HepG2 (cell line): ENCODE results near the gene BPIFB6. TPM values are rescaled to one million over a fixed set of nuclear protein-coding genes. Genes with fewer than 3 reads are reported as not detected.

Source experiments
- DNMT3B ChIP-seq: conservative IDR thresholded peaks from 2 replicates; pipeline ENCODE4 v1.6.1; 2016; ENCODE audit warnings: missing biosample characterization, control low read depth
- ESRRA ChIP-seq: sonication (generic); formaldehyde crosslinking; IDR thresholded peaks from 2 replicates; pipeline ENCODE4 v1.5.1; 2020; ENCODE audit warnings: mild to moderate bottlenecking, low read depth, missing genetic modification reagents
- GTF2F1 ChIP-seq: fragments of 150-350 bp; IDR thresholded peaks from 2 replicates; pipeline ENCODE4 v1.6.1; 2014; ENCODE audit warnings: low read length
- HNRNPUL1 ChIP-seq: fragments of 200-400 bp; formaldehyde crosslinking; IDR thresholded peaks from 2 replicates; pipeline ENCODE4 v1.6.1; 2017; ENCODE audit warnings: low read depth, mild to moderate bottlenecking, low read length, moderate library complexity
- SALL2 ChIP-seq: sonication (generic); formaldehyde crosslinking; IDR thresholded peaks from 2 replicates; pipeline ENCODE4 v1.8.1; 2023; ENCODE audit warnings: mild to moderate bottlenecking, missing genetic modification reagents, inconsistent platforms
- SOX5 ChIP-seq: IDR thresholded peaks from 2 replicates; pipeline ENCODE4 v1.6.1; 2016; ENCODE audit warnings: borderline replicate concordance
- TMF1 ChIP-seq: sonication (generic); formaldehyde crosslinking; IDR thresholded peaks from 2 replicates; pipeline ENCODE4 v1.8.1; 2022; ENCODE audit warnings: low read depth, missing genetic modification reagents
- TP53 ChIP-seq: sonication (generic); formaldehyde crosslinking; conservative IDR thresholded peaks from 2 replicates; pipeline ENCODE4 v1.4.0; 2020; ENCODE audit warnings: missing genetic modification reagents
- YEATS2 ChIP-seq: sonication (generic); formaldehyde crosslinking; IDR thresholded peaks from 2 replicates; pipeline ENCODE4 v1.4.0; 2020; ENCODE audit warnings: missing genetic modification reagents, borderline replicate concordance
- ZKSCAN5 ChIP-seq: sonication (generic); formaldehyde crosslinking; IDR thresholded peaks from 2 replicates; pipeline ENCODE4 v1.5.1; 2020; ENCODE audit warnings: mild to moderate bottlenecking, missing genetic modification reagents
- ZNF383 ChIP-seq: sonication (generic); formaldehyde crosslinking; IDR thresholded peaks from 2 replicates; pipeline ENCODE4 v1.4.0; 2020; ENCODE audit warnings: missing genetic modification reagents, mild to moderate bottlenecking, borderline replicate concordance
- polyA plus RNA-seq, 8 experiments: library from polyadenylated mRNA; depleted of rRNA in 3 of 8; stranded (reverse) in 7 of 8; unstranded in 1 of 8; fragments of >200 nt; fragmentation: Illumina TruSeq in 4 of 8; extraction: Trizol in 4 of 8; gene quantifications; 2 replicates each; pipeline versions ENCODE4 v1.2.1 to v1.2.3, GENCODE V29; 2011 to 2016; ENCODE audit warnings: low read depth in 4 of 8, missing spikeins in 1 of 8, mixed read lengths in 1 of 8; ENCODE audit not compliant: insufficient read depth in 1 of 8
- total RNA-seq, 5 experiments: library from RNA; depleted of rRNA; stranded (reverse); fragments of >200 nt; fragmentation: Illumina TruSeq; extraction: Trizol; gene quantifications; 2 replicates each; pipeline ENCODE4 v1.2.3, GENCODE V29; 2016; ENCODE audit warnings: low read depth in 1 of 5
- TF ChIP-seq, protein P1 (sequence below): sonication (generic); formaldehyde crosslinking; conservative IDR thresholded peaks from 2 replicates; pipeline ENCODE4 v1.8.0; 2022; ENCODE audit warnings: mild to moderate bottlenecking, moderate library complexity, missing genetic modification reagents
- TF ChIP-seq, protein P2 (sequence below): sonication (generic); formaldehyde crosslinking; IDR thresholded peaks from 2 replicates; pipeline ENCODE4 v1.4.0; 2020; ENCODE audit warnings: mild to moderate bottlenecking, low read depth, missing genetic modification reagents
- TF ChIP-seq, protein P3 (sequence below): sonication (generic); formaldehyde crosslinking; IDR thresholded peaks from 2 replicates; pipeline ENCODE4 v1.9.0; 2021; ENCODE audit warnings: missing genetic modification reagents, mild to moderate bottlenecking, borderline replicate concordance
- TF ChIP-seq, protein P4 (sequence below), 2 experiments: fragments of 450-650 bp in 1 of 2; sonication (generic) in 1 of 2; formaldehyde crosslinking; IDR thresholded peaks; 2 replicates each; pipeline versions ENCODE4 v1.5.0 to v1.8.0; 2020 to 2022; ENCODE audit warnings: mild to moderate bottlenecking in 1 of 2, missing genetic modification reagents in 1 of 2
- TF ChIP-seq, protein P5 (sequence below): sonication (generic); formaldehyde crosslinking; IDR thresholded peaks from 2 replicates; pipeline ENCODE4 v1.4.0; 2020; ENCODE audit warnings: low read depth, mild to moderate bottlenecking, missing genetic modification reagents
- TF ChIP-seq, protein P6 (sequence below): sonication (generic); formaldehyde crosslinking; IDR thresholded peaks from 2 replicates; pipeline ENCODE4 v1.4.0; 2020; ENCODE audit warnings: mild to moderate bottlenecking, missing genetic modification reagents

Gene BPIFB6
- total and polyA plus RNA-seq, 2 of the 13 experiments (the other 11 are each of a cell fraction or from before 2014, with no cell fraction given), result 0.13 to 1.7 TPM

DNA sequence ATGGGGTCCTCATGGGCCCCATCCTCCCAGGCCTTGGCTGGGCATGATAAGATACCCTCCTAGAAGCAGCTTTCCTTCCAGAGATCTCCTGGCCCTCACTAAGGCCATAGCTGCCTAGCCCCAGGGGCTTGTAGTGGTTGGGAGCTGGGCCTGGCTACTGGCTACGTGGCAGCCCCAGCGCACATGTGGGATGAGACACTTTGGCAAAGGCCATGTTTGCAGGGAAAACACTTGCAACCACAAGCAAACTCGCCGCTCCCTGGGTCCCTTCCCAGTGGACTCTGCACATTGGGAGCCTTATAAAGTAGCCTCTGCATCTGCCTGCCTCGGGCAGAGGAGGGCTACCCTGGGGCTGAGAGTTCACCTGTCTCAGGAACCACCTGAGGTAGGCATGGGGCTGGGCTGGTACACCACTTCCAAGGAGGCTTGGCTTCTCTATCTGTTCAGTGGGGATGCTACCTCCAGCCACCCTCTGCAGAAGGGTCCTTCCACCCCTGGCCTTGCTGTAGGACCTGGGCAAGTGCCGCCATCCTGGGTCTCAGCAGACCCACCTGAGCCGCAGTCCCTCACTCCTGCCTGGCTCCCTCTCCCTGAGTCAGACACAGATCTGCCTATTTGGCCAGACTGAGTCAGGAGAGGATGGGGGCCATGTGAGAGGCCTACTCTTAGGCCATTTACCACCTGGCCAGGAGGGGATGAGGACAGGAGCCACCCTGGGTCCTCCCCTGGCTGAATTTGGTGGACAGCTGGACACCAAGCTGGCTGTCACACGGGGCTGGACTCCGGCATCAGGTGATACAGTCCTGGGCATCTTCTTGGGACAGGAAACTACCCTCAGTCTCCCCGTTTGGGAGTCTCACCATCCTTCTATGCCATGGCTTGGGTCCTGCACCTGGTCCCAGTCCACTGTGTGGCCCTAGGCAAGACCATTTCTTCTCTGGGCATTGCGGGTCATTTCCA lies 23.8 kb upstream of the BPIFB6 start, which contains the start of gene BPIFB2 (continued):
- TF ChIP-seq, protein P1, sequence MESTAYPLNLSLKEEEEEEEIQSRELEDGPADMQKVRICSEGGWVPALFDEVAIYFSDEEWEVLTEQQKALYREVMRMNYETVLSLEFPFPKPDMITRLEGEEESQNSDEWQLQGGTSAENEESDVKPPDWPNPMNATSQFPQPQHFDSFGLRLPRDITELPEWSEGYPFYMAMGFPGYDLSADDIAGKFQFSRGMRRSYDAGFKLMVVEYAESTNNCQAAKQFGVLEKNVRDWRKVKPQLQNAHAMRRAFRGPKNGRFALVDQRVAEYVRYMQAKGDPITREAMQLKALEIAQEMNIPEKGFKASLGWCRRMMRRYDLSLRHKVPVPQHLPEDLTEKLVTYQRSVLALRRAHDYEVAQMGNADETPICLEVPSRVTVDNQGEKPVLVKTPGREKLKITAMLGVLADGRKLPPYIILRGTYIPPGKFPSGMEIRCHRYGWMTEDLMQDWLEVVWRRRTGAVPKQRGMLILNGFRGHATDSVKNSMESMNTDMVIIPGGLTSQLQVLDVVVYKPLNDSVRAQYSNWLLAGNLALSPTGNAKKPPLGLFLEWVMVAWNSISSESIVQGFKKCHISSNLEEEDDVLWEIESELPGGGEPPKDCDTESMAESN (CRISPR knock-in tag), result peak; percentile 85; the same call in 1 of the 2 replicates
- TF ChIP-seq YEATS2 (no peak; the same call in 1 of the 2 replicates), DNMT3B (CRISPR knock-in tag) (no peak), TMF1 (CRISPR knock-in tag) (peak; percentile 21; the same call in 1 of the 2 replicates), SALL2 (CRISPR knock-in tag) (0 out of 2 replicates have a peak, but pooled peaks have one; percentile 34), ZKSCAN5 (CRISPR knock-in tag) (no peak; the same call in 1 of the 2 replicates), HNRNPUL1 (no peak), ESRRA (CRISPR knock-in tag) (peak; percentile 89), GTF2F1 (no peak), SOX5 (peak; percentile 72), ZNF383 (CRISPR knock-in tag) (peak; percentile 89; the same call in 1 of the 2 replicates), TP53 (CRISPR knock-in tag) (no peak; the same call in 1 of the 2 replicates)
- TF ChIP-seq, protein P2, sequence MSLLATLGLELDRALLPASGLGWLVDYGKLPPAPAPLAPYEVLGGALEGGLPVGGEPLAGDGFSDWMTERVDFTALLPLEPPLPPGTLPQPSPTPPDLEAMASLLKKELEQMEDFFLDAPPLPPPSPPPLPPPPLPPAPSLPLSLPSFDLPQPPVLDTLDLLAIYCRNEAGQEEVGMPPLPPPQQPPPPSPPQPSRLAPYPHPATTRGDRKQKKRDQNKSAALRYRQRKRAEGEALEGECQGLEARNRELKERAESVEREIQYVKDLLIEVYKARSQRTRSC, result peak; percentile 29; the same call in 1 of the 2 replicates
- TF ChIP-seq, protein P3, sequence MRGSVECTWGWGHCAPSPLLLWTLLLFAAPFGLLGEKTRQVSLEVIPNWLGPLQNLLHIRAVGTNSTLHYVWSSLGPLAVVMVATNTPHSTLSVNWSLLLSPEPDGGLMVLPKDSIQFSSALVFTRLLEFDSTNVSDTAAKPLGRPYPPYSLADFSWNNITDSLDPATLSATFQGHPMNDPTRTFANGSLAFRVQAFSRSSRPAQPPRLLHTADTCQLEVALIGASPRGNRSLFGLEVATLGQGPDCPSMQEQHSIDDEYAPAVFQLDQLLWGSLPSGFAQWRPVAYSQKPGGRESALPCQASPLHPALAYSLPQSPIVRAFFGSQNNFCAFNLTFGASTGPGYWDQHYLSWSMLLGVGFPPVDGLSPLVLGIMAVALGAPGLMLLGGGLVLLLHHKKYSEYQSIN (CRISPR knock-in tag), result no peak
- TF ChIP-seq, protein P4, sequence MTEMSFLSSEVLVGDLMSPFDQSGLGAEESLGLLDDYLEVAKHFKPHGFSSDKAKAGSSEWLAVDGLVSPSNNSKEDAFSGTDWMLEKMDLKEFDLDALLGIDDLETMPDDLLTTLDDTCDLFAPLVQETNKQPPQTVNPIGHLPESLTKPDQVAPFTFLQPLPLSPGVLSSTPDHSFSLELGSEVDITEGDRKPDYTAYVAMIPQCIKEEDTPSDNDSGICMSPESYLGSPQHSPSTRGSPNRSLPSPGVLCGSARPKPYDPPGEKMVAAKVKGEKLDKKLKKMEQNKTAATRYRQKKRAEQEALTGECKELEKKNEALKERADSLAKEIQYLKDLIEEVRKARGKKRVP (CRISPR knock-in tag; IDR thresholded peaks at IDR 0.05), result peak in 1 of 2 experiments; percentile 81; a peak in 2 of 4 replicates
- TF ChIP-seq, protein P5, sequence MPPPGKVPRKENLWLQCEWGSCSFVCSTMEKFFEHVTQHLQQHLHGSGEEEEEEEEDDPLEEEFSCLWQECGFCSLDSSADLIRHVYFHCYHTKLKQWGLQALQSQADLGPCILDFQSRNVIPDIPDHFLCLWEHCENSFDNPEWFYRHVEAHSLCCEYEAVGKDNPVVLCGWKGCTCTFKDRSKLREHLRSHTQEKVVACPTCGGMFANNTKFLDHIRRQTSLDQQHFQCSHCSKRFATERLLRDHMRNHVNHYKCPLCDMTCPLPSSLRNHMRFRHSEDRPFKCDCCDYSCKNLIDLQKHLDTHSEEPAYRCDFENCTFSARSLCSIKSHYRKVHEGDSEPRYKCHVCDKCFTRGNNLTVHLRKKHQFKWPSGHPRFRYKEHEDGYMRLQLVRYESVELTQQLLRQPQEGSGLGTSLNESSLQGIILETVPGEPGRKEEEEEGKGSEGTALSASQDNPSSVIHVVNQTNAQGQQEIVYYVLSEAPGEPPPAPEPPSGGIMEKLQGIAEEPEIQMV (CRISPR knock-in tag), result no peak; the same call in none of the 2 replicates
- TF ChIP-seq, protein P6, sequence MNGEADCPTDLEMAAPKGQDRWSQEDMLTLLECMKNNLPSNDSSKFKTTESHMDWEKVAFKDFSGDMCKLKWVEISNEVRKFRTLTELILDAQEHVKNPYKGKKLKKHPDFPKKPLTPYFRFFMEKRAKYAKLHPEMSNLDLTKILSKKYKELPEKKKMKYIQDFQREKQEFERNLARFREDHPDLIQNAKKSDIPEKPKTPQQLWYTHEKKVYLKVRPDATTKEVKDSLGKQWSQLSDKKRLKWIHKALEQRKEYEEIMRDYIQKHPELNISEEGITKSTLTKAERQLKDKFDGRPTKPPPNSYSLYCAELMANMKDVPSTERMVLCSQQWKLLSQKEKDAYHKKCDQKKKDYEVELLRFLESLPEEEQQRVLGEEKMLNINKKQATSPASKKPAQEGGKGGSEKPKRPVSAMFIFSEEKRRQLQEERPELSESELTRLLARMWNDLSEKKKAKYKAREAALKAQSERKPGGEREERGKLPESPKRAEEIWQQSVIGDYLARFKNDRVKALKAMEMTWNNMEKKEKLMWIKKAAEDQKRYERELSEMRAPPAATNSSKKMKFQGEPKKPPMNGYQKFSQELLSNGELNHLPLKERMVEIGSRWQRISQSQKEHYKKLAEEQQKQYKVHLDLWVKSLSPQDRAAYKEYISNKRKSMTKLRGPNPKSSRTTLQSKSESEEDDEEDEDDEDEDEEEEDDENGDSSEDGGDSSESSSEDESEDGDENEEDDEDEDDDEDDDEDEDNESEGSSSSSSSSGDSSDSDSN (CRISPR knock-in tag), result peak; percentile 95
